Measurements from ENCODE around the gene ANKRD44.

ANKRD44 gene

GRCh38 chr2:197179744-197180498 lies 130.7 kb downstream of the ANKRD44 start:
- no peak for DNase-seq (ENCODE audit: low read depth)

GRCh38 chr2:197176522-197176921 lies 134.1 kb downstream of the ANKRD44 start:
- DNase-seq (ENCODE audit: low read depth) = no peak

DNA sequence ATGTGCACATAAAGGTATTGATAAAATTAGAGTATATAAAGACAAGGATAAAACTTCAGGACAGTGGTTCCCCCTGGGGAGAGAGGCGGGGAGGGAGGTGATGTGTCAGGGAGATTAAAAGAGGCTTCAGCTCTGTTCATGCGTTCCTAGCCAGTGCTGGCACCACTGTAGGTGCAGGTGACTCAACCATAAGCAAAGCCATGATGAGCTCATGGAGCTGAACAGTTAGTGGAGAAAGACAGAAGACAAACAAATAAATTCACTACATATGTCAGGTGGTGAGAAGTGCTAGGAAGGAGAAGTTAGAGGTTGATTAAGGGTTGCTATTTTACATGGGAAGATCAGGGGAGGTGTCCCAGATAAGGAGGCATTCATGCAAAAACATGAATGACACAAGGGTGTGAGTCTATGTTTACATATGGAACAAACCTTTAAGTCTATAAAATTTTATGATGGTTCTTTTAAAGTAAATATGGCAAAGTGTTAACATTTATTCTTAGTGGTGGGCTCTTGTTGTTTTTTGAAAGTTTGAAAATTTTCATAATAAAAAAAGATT lies 136.0 kb downstream of the ANKRD44 start:
- no peak for DNase-seq (ENCODE audit: low read depth)

DNA sequence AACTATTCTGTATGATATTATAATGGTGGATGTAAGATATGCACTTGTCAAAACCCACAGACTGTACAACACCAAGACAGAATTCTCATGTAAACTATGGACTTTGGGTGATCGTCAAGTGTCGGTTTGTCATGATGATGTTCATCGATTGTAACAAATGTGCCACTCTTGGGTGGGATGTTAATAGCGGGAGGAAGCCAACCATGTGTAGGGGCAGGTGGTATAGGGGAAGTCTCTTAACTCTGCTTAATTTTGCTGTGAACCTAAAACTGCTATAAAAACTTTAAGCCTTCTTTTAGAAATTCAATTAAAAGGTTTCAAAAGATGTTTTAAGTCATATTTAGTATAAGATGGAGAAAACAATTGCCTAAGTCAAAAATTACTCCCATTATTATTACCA lies 139.0 kb downstream of the ANKRD44 start:
- DNase-seq (ENCODE audit: low read depth) = no peak

DNA sequence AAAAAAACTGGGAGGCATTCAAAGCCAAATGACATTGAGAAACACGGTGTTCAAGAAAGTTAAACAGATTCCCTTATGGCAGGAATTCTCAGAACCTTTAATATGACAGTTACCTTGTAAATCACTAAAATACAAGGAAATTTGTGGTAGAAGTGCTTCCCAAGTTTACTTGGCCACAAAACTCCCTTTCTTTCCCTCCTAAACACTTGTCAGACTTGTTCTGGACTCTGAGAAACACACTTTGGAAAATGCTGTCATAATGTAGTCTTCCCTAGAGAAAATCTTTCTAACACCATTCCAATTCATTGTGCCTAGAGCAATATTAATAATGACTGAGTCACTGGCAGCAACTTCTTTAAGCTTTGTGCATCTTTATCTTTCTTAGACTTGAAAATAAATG lies 140.4 kb downstream of the ANKRD44 start:
- no peak for DNase-seq (ENCODE audit: low read depth)

DNA sequence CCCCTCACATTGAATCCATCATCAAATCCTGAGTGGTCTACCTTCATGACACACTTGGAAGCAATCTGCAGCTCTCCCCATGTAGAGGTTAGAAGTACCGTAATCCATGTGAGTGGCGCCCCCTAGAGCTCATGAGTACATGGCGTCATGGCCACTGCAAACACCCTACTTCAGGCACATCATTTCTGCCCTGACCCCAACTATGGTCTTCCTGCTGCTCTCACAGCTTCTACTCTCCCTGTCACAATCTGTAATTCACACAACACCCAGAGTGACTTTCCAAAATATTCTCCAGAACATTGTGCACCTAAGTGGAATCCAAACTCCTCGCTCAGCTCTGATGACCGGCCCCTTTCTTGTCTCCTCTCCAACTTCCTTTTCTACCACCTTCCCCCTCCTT lies 141.9 kb downstream of the ANKRD44 start:
- no peak for DNase-seq (ENCODE audit: low read depth)

DNA sequence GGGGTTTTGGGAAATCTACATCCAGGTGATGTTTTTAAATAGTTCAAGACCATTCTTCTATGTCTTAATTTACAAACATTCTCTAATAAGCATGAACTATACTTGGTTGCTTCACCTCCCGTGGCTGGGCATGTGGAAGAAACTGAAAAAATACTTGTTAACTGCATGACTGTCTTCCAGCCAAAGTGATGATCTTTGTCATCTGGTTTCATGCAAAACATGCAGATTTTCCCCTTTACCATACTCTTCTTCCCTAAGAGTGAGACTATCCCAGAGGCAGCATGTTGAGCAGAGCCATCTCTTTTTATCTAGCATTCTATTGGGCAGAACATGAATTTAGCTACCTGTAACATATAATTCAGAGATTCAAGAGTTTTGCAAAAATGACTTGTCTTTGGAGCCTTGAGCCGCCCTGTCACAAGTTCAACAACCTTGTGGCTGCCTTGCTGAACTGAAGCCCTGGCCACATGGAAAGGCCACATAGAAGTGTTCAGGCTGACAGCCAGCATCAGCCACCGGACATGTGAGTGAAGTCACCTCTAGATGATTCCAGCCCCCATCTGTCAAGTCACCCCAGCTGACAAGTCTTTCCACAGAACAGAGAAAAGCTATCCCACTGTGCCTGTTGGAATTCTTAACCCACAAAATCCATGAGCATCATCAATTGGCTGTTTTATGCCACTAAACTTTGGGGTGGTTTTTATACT lies 142.8 kb downstream of the ANKRD44 start:
- DNase-seq (ENCODE audit: low read depth) = no peak

GRCh38 chr2:197165020-197165419 lies 145.6 kb downstream of the ANKRD44 start:
- no peak for DNase-seq (ENCODE audit: low read depth)

- DNase-seq (ENCODE audit: low read depth) = no peak
Measured at GRCh38 chr2:197164141-197164754, 146.3 kb downstream of the ANKRD44 start.

DNA sequence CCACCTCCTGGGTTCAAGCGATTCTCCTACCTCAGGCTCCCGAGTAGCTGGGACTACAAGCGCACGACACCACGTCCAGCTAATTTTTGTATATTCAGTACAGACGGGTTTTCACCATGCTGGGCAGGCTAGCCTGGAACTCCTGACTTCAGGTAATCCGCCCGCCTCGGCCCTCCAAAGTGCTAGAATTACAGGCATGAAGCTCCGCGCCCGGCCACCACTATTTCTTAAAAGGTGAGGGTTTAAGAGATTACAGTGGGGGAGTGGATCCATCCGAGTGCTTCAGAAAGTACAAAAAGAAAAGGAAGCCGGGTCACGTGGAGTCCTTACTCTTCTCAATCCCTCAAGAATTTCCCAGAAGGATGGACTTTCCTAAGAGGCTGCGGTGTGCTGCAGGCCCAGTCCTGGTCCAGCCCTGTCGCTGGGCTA lies 146.9 kb downstream of the ANKRD44 start:
- DNase-seq (ENCODE audit: low read depth) = no peak

DNA sequence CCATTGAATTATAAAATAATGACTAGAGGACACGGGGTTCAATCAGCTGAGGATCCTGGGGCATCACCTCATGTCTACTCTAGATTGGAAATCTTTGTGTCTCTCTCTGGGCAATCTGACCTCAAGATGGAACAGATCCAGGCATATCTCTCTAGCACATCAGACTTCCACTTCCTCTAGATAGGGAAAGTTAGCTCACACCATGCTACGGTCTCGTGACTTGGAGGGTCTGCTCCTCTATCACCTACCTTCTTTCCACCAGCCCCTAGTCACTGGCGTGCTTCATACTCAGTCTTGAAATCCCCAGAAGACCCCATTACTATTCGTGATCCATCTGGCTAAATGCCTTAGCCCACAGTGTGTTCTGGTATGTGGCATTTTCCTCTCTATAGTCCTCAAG lies 148.8 kb downstream of the ANKRD44 start:
- DNase-seq (ENCODE audit: low read depth) = no peak

- DNase-seq (ENCODE audit: low read depth) = no peak
Measured at GRCh38 chr2:197159661-197160211, 150.8 kb downstream of the ANKRD44 start.

GRCh38 chr2:197158591-197159550 lies 151.7 kb downstream of the ANKRD44 start:
- no peak for DNase-seq (ENCODE audit: low read depth)

DNA sequence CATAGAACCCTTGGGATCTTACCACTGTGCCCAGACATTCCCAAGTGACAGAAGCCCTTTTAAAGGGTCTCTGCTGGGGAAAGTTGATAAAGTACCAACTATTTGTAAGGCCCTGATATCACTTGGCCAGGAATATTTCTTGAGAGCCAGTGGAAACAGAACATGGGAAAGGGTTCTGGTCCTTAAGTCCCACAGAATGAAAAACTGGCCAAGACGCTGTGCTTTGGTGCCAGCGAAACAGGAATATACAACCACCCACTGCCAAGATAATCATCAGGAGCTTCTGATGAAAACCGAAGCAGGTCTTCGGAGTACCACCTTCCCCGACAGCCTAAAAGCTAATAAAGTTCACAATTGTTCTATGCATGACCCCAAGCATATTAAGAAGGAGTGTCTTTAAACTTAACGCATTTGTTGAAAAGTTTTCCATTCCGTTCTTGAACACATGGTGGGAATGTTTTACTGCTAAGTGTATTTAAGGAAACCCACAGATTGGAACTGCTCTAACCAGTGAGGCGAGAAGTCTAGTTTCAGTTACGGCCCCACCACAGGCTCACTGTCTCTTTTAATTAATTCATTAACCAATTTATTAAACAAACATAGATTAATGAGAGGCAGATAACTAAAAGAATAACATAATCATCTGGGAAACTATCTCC lies 152.6 kb downstream of the ANKRD44 start:
- DNase-seq (ENCODE audit: low read depth) = no peak

DNA sequence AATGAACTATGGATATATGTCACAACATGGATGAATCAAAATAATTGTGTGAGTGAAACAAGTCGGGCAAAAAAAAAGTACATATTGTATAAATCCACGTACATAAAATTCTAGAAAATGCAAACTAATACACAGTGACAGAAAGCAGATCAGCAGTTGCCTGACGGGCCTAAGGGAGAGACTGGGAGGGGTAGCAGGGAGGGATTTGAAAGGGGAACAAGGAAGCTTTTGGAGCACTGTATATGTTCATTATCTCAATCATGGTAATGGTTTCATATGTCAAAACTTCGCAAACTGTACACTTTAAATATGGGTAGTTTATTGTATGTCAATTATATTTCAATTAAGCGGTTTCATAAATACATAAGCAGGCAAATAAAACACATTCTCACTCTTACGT lies 153.8 kb downstream of the ANKRD44 start:
- no peak for DNase-seq (ENCODE audit: low read depth)

DNA sequence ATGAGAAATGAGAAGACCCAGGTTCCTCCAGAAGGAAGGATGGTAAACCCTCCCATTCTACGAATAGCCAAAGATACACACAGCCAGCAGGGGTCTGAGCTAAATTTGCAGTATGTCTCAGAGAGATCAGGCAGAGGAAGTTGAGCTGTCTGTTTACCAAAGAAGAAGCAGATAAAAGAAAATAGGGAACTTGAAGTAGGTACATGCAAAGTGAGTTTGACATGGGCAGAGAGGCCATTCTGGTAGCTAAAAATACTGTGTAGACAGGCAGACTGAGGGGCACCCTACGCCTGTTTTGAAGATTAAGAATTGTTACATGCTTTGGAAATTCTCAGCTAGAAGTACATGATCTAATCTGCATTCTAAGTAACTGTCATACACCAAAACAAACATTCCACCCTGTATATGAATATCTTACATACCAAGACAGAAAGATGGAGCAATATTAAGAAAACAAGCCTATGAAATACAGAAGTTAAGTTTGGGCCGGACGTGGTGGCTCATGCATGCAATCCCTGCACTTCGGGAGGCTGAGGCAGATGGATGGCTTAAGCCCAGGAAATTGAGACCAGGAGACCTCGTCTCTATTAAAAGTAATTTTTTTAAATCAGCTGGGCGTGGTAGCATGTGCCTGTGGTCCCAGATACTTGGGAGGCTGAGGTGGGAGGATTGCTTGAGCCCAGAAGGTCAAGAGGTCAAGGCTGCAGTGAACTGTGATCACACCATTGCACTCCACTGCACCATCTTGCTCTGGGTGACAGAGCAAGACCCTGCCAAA lies 157.9 kb downstream of the ANKRD44 start:
- no peak for DNase-seq (ENCODE audit: low read depth)

DNA sequence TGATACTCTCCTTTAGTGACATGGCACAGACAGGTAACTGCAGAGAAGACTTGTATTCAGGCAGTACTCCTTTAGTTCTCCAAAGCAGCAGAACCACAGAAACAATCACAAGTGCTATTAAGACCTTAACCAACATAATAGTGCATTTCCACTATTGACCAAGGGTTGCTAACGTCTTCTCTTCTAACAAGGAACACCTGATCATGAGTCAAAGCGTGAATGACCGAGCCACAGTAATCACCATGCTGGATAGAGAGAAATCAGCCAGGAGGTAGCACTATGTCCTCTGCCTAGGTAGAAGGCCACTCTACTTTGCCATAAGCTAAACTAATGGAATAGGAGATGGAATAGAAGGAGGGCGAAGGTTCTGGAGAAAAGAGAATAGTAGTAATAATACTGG lies 161.0 kb downstream of the ANKRD44 start:
- no peak for DNase-seq (ENCODE audit: low read depth)

- DNase-seq (ENCODE audit: low read depth) = no peak
Measured at GRCh38 chr2:197148401-197148800, 162.2 kb downstream of the ANKRD44 start.

GRCh38 chr2:197147942-197148341 lies 162.6 kb downstream of the ANKRD44 start:
- no peak for DNase-seq (ENCODE audit: low read depth)

DNA sequence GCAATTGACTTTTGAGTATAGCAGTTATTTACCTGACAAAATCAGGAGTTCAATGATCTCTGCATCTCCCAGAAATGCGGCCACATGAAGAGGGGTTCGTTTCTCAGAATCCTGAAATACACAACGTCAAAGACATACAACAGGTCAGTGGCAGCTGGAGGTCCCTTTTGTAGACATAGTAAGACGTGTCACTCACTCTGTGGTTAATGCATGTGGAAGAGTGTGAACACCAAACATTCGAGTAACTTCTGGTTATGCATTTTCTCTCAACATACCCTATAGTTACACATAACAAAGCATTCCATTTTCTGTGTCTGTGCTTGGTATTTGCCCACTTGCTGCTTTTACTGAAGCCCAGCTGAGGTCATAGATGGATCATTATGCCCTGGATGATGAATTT lies 163.6 kb downstream of the ANKRD44 start:
- DNase-seq (ENCODE audit: low read depth) = no peak

All from GM04504 (cell line).